ENCODE measurements around the gene GNAI3.

Gene GNAI3

DNA sequence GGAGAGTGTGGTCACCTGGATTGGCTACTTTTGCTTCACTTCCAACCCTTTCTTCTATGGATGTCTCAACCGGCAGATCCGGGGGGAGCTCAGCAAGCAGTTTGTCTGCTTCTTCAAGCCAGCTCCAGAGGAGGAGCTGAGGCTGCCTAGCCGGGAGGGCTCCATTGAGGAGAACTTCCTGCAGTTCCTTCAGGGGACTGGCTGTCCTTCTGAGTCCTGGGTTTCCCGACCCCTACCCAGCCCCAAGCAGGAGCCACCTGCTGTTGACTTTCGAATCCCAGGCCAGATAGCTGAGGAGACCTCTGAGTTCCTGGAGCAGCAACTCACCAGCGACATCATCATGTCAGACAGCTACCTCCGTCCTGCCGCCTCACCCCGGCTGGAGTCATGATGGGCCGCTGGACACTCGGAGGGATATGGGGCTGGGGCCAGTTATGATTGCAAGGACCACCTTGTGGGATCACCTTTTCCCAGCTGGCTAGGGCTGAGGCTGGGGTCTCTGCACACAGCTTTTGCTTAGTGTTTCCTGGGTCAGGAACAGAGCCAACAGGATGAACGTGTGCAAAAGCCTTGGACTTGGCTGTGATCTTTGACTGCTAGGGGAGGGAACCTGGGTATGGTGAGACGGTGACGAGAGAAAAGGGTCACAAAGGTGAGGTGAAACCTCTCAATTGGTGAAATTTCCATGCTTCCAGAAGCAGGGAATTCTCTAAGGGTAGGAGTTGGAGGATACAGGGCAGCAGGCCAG lies 4.3 kb upstream of the GNAI3 start:
- Histone ChIP-seq H4K5ac (ENCODE audit: low read length) (no peak overlapping the region), H2BK15ac (replicated peaks; ENCODE audit: low read depth) (no peak overlapping the region), H3K79me2 (ENCODE audit: control insufficient read depth, insufficient read depth, low read length) (peaks cover 7% of the 10 kb centered on the region), H3K27ac (ENCODE audit: low read depth, low read length) (no peak overlapping the region), H3K23ac (ENCODE audit: low read length) (no peak overlapping the region), H2AK5ac (ENCODE audit: low read length) (no peak overlapping the region), H3K4me2 (ENCODE audit: low read length) (no peak overlapping the region), H4K8ac (ENCODE audit: low read depth, low read length) (no peak overlapping the region), H3K4me1 (ENCODE audit: control insufficient read depth, low read depth, low read length) (no peaks in the 10 kb centered on the region), H3K36me3 (ENCODE audit: control insufficient read depth, insufficient read depth, low read length) (no peaks in the 10 kb centered on the region), H3K4ac (ENCODE audit: low read depth, low read length) (no peak overlapping the region), H3K18ac (ENCODE audit: low read length) (no peak overlapping the region), H3K4me3 (ENCODE audit: low read length) (no peak overlapping the region), H2BK5ac (ENCODE audit: low read length) (no peak overlapping the region), H3K79me1 (ENCODE audit: low read length) (no peaks in the 10 kb centered on the region), H3K9ac (ENCODE audit: low read length) (no peak overlapping the region), H3K27me3 (ENCODE audit: insufficient read depth, low read length, poor library complexity) (no peaks in the 10 kb centered on the region), H3K56ac (ENCODE audit: low read length) (no peak overlapping the region), H2BK120ac (ENCODE audit: low read depth, low read length) (no peak overlapping the region)
- no CpG with 5 or more reads among the region's 14 CpGs for WGBS (ENCODE audit: extremely low coverage, insufficient coverage, low lambda C conversion rate)
- peak; percentile 35 for DNase-seq

DNA sequence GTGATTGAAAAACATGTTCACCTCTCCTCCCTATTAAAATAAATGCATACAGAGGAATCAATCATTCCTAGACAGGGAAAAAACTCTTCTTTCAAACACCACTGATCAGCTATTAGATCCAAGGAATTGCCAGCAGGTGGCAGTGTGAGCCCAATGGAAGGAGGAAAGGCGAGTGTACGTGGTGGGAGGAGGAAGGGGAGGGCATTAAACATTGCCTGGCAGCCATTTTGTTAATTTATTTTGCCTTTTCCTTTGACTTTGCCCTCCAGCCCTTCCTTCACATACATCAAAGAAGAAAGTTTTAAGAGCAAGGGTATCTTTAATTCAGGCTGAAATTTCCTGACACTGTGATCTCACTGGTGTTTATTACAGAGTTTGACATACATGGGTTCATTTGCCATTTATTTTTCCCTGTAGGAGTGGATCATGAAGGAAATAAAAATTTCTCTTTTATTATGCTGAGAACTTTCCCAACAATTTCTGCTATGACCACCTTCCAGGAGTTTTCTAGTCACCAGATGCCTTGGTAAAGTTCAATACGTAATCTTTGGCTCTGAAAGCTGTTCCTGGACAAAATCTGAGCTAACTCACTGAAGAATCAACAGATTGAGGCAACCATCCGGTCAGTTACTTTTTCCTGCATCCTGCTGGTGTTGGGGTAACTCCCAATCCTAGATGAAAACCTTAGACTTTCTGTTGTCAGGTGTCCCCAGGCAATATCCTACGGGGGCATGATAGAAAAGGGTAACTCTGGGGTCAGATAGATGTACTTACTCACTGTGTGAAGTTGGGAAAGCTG lies 1.9 kb upstream of the GNAI3 start:
- H3K23ac ChIP-seq (ENCODE audit: low read length) = no peak overlapping the region
- H3K79me2 ChIP-seq (ENCODE audit: control insufficient read depth, insufficient read depth, low read length) = peaks cover 24% of the 10 kb centered on the region
- no peaks in the 10 kb centered on the region for H3K4me1 ChIP-seq (ENCODE audit: control insufficient read depth, low read depth, low read length)
- no peak overlapping the region for H3K4ac ChIP-seq (ENCODE audit: low read depth, low read length)
- H3K56ac ChIP-seq (ENCODE audit: low read length) = peak overlapping the region; percentile 61
- H3K4me3 ChIP-seq (ENCODE audit: low read length) = no peak overlapping the region
- H2BK5ac ChIP-seq (ENCODE audit: low read length) = no peak overlapping the region
- H4K5ac ChIP-seq (ENCODE audit: low read length) = peak overlapping the region; percentile 33
- peaks cover 2% of the 10 kb centered on the region for H3K79me1 ChIP-seq (ENCODE audit: low read length)
- H3K27me3 ChIP-seq (ENCODE audit: insufficient read depth, low read length, poor library complexity) = no peaks in the 10 kb centered on the region
- no peak overlapping the region for H3K4me2 ChIP-seq (ENCODE audit: low read length)
- H3K18ac ChIP-seq (ENCODE audit: low read length) = no peak overlapping the region
- H4K8ac ChIP-seq (ENCODE audit: low read depth, low read length) = no peak overlapping the region
- peak; percentile 91 for DNase-seq
- WGBS (ENCODE audit: extremely low coverage, insufficient coverage, low lambda C conversion rate) = no CpG with 5 or more reads among the region's 5 CpGs
- H3K9ac ChIP-seq (ENCODE audit: low read length) = peak overlapping the region; percentile 56
- no peak overlapping the region for H3K27ac ChIP-seq (ENCODE audit: low read depth, low read length)
- peak overlapping the region; percentile 52 for H2BK120ac ChIP-seq (ENCODE audit: low read depth, low read length)
- H3K36me3 ChIP-seq (ENCODE audit: control insufficient read depth, insufficient read depth, low read length) = no peaks in the 10 kb centered on the region
- H2BK15ac ChIP-seq (replicated peaks; ENCODE audit: low read depth) = no peak overlapping the region
- H2AK5ac ChIP-seq (ENCODE audit: low read length) = peak overlapping the region; percentile 32

DNA sequence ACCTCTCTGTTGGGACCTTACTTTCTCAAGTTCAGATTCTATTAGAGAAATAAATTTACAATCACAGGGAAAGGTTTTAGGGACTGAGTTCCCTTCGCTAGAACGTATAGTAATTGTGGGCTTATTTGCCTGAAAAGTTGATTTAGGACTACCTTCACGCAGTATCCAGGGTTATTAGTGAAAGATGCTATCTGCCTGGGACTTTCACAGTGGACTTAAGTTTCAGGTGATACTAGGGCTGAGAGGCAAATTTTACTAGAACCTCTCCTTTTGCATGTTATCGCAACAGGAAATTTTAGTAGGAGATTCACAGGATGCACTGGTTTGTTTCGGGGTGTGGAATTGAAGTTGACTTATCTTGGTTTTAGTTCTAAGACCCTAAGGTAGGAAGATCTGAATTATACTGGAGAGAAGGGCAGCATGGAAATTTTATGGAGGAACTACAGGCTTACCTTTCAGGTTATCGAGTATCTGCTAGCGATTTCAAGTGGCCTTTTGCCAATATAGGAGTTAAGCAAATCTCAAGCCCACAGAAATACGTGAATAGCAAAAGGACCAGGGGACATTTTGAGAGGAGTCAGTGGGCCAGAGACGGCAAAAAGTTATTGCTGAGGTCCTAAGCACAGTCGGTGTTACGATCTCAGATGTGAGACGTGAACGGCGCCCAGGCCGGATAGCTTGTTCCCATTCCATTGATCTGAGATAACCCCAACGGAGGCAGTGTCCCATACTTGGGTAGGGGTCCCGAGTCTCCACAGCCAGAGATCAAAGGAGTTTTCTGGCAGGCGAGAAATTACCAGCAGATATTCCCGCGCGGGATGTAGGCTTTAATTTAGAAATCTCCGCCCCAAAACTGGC lies 723 bp upstream of the GNAI3 start:
- DNase-seq = peak; percentile 63
- H3K4me2 ChIP-seq (ENCODE audit: low read length) = peak overlapping the region; percentile 79
- H2BK5ac ChIP-seq (ENCODE audit: low read length) = no peak overlapping the region
- H3K9ac ChIP-seq (ENCODE audit: low read length) = peak overlapping the region; percentile 78
- H3K18ac ChIP-seq (ENCODE audit: low read length) = no peak overlapping the region
- H3K27ac ChIP-seq (ENCODE audit: low read depth, low read length) = peak overlapping the region; percentile 27
- H3K79me2 ChIP-seq (ENCODE audit: control insufficient read depth, insufficient read depth, low read length) = peaks cover 33% of the 10 kb centered on the region
- H3K4ac ChIP-seq (ENCODE audit: low read depth, low read length) = peak overlapping the region; percentile 79
- H4K5ac ChIP-seq (ENCODE audit: low read length) = no peak overlapping the region
- H3K56ac ChIP-seq (ENCODE audit: low read length) = peak overlapping the region; percentile 83
- no peaks in the 10 kb centered on the region for H3K36me3 ChIP-seq (ENCODE audit: control insufficient read depth, insufficient read depth, low read length)
- H3K27me3 ChIP-seq (ENCODE audit: insufficient read depth, low read length, poor library complexity) = no peaks in the 10 kb centered on the region
- no peak overlapping the region for H4K8ac ChIP-seq (ENCODE audit: low read depth, low read length)
- H2BK15ac ChIP-seq (replicated peaks; ENCODE audit: low read depth) = no peak overlapping the region
- WGBS (ENCODE audit: extremely low coverage, insufficient coverage, low lambda C conversion rate) = no CpG with 5 or more reads among the region's 22 CpGs
- peaks cover 2% of the 10 kb centered on the region for H3K79me1 ChIP-seq (ENCODE audit: low read length)
- H2BK120ac ChIP-seq (ENCODE audit: low read depth, low read length) = no peak overlapping the region
- no peaks in the 10 kb centered on the region for H3K4me1 ChIP-seq (ENCODE audit: control insufficient read depth, low read depth, low read length)
- peak overlapping the region; percentile 67 for H3K4me3 ChIP-seq (ENCODE audit: low read length)
- H2AK5ac ChIP-seq (ENCODE audit: low read length) = no peak overlapping the region
- H3K23ac ChIP-seq (ENCODE audit: low read length) = no peak overlapping the region

DNA sequence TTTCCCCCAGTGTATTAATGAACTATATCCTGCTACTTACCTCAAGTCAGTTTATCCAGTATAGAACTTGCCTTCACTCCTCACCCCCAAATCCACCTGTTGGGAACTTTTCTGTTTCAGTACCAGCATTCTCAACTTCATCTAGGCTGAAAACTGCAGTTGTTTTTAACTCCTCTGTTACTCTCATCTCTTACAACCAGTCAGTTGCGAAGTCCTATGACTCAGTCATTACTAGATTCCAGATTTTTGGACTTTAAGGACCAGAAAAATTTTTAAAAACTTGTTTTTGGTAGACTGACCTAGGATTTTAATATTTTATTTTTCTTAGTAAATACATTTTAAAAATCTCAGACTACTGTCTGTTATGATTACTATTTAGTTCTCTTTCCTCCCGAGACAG lies 8.1 kb downstream of the GNAI3 start:
- Histone ChIP-seq H3K18ac (ENCODE audit: low read length) (no peak overlapping the region), H3K4ac (ENCODE audit: low read depth, low read length) (no peak overlapping the region), H4K8ac (ENCODE audit: low read depth, low read length) (no peak overlapping the region), H2BK120ac (ENCODE audit: low read depth, low read length) (no peak overlapping the region), H3K4me1 (ENCODE audit: control insufficient read depth, low read depth, low read length) (no peaks in the 10 kb centered on the region), H3K27me3 (ENCODE audit: insufficient read depth, low read length, poor library complexity) (no peaks in the 10 kb centered on the region), H3K27ac (ENCODE audit: low read depth, low read length) (no peak overlapping the region), H2BK5ac (ENCODE audit: low read length) (no peak overlapping the region), H3K56ac (ENCODE audit: low read length) (no peak overlapping the region), H3K79me1 (ENCODE audit: low read length) (peaks cover 2% of the 10 kb centered on the region), H3K9ac (ENCODE audit: low read length) (no peak overlapping the region), H3K4me2 (ENCODE audit: low read length) (no peak overlapping the region), H3K4me3 (ENCODE audit: low read length) (no peak overlapping the region), H3K23ac (ENCODE audit: low read length) (no peak overlapping the region), H2AK5ac (ENCODE audit: low read length) (no peak overlapping the region), H4K5ac (ENCODE audit: low read length) (no peak overlapping the region), H2BK15ac (replicated peaks; ENCODE audit: low read depth) (no peak overlapping the region), H3K79me2 (ENCODE audit: control insufficient read depth, insufficient read depth, low read length) (peaks cover 65% of the 10 kb centered on the region), H3K36me3 (ENCODE audit: control insufficient read depth, insufficient read depth, low read length) (no peaks in the 10 kb centered on the region)
- no peak for DNase-seq
- WGBS (ENCODE audit: extremely low coverage, insufficient coverage, low lambda C conversion rate) = no CpG with 5 or more reads among the region's 2 CpGs

DNA sequence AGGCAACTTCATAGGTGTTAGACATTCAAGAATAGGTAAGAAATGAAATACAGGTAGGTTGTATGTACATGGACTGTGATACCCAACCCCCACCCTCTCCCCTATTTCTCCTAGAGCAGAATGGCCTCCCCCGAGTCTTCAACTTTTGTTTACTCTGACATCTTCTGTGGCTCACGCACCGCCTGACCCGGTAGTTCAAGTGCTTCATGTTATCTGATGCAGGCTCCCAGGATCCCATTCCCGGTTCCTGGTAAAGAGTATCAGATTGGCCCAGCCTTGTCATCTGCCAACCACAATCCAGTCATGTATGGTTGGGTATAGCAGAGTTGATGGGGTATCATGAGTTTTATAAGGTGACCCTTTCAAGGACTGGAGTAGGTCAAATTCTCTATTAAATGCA lies 9.1 kb downstream of the GNAI3 start:
- no peaks in the 10 kb centered on the region for H3K27me3 ChIP-seq (ENCODE audit: insufficient read depth, low read length, poor library complexity)
- H3K18ac ChIP-seq (ENCODE audit: low read length) = no peak overlapping the region
- peaks cover 2% of the 10 kb centered on the region for H3K79me1 ChIP-seq (ENCODE audit: low read length)
- H3K56ac ChIP-seq (ENCODE audit: low read length) = no peak overlapping the region
- H2BK15ac ChIP-seq (replicated peaks; ENCODE audit: low read depth) = no peak overlapping the region
- no peak overlapping the region for H3K4ac ChIP-seq (ENCODE audit: low read depth, low read length)
- H3K4me2 ChIP-seq (ENCODE audit: low read length) = no peak overlapping the region
- no peak for DNase-seq
- H3K36me3 ChIP-seq (ENCODE audit: control insufficient read depth, insufficient read depth, low read length) = no peaks in the 10 kb centered on the region
- no peak overlapping the region for H2AK5ac ChIP-seq (ENCODE audit: low read length)
- H2BK120ac ChIP-seq (ENCODE audit: low read depth, low read length) = no peak overlapping the region
- H4K5ac ChIP-seq (ENCODE audit: low read length) = no peak overlapping the region
- H3K27ac ChIP-seq (ENCODE audit: low read depth, low read length) = no peak overlapping the region
- H2BK5ac ChIP-seq (ENCODE audit: low read length) = no peak overlapping the region
- H3K23ac ChIP-seq (ENCODE audit: low read length) = no peak overlapping the region
- WGBS (ENCODE audit: extremely low coverage, insufficient coverage, low lambda C conversion rate) = no CpG with 5 or more reads among the region's 5 CpGs
- H4K8ac ChIP-seq (ENCODE audit: low read depth, low read length) = no peak overlapping the region
- H3K9ac ChIP-seq (ENCODE audit: low read length) = no peak overlapping the region
- H3K79me2 ChIP-seq (ENCODE audit: control insufficient read depth, insufficient read depth, low read length) = peaks cover 65% of the 10 kb centered on the region
- no peaks in the 10 kb centered on the region for H3K4me1 ChIP-seq (ENCODE audit: control insufficient read depth, low read depth, low read length)
- no peak overlapping the region for H3K4me3 ChIP-seq (ENCODE audit: low read length)
